GM12801 (cell line): ENCODE data around the gene GPR89B.
"Not testable (repeated sequence)": the region's sequence is repeated elsewhere in the genome, so short reads cannot be mapped to it uniquely, and the experiment has no call there.

ENCODE experiments used
- CTCF ChIP-seq: IDR thresholded peaks from one replicate; pipeline ENCODE4 v1.5.1; 2011; ENCODE audit warnings: control low read depth; ENCODE audit not compliant: insufficient read length; ENCODE audit errors: extremely low read depth

The GPR89B gene

GRCh38 chr1:147928236-147929132 is at the start of gene GPR89B:
GPR89B (plus strand) TSS chr1:147928420; CDS start chr1:147928537, 117 bp downstream.
- not testable (repeated sequence) for TF ChIP-seq CTCF

DNA sequence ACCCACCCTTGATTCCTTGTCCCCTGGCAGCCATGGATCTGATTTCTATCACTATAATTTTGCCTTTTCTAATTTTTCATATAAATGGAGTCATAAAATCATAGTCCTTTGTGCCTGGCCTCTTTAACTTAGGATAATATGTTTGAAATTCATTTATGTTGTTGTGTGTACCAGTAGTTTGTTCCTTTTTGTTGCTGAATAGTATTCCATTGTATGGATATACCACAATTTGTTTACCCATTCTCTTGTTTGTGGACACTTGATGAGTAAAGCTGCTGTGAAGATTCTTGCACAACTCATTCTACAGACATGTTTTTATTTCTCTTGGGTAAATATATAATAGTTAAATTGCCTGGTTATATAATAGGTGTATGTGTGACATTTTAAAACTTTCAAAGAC is 48.3 kb upstream of the GPR89B start:
- no peak for TF ChIP-seq CTCF

- TF ChIP-seq CTCF: no peak
Measured at GRCh38 chr1:147882535-147882934, 45.7 kb upstream of the GPR89B start.

DNA sequence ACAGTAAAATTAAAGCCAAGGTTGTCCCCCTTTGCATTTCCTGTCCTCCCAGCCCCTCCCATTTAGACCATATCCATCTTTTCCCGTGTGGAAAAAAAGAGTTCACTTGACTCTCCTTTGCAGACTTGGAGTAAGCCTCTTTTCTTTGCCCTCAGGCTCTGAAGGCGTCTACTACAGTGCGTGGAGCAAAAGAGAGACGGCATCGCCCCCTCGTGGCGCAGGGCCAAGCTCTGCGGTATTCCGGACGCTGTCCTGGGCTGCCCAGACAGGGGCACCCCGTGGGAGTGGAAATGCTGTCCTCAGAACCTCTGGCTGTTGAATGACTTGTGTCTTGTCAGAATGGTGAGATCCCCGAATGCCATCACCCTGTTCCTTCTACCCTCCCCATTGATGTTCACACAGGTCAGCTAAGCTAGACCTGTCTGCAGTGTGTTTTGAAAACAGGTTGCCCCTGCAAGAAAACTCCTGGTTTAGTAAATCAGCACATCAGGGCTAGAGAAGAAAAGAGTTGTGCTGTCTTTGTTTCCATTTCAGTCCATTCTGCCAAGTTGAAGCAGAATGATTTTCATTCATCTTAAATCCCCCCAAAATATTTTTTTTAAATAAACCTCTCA is 37.9 kb upstream of the GPR89B start:
- TF ChIP-seq CTCF: no peak

DNA sequence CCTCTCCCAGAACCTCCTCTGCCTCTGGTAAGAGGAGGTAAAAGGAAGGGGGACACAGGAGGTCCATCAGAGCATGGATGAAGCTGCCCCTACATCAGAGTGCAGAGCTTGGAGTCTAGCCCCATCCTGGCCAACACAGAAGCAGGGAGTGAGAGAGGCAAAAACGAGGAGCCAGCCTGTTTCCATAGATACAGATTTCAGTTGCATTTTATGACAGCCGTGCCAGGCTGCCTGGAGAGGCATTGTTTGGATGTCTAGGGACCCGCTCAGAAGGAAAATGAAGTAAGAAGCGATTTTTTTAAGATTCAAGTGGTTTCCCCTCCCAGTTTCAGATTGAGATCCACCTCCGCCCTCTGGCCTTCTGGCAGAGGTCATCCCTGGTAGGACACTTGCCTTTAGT is 37.1 kb upstream of the GPR89B start:
- TF ChIP-seq CTCF: no peak

DNA sequence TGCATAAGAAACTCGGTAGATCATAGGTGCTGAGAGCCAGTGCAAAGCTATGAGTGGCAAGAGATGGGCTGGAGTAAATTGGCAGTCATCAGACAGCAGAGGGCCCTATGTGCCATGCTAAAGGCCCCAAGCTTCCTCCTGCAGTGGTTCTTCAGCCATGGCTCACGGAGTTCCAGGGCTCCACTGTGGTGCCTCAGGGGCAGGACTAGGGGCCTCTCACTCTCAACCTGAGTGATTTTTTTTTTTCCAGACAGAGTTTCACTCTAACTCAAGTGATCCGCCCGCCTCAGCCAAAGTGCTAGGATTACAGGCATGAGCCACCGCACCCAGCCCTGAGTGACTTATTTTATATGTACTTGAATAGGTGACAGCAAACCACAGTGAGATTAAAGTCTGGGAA is 36.0 kb upstream of the GPR89B start:
- no peak for TF ChIP-seq CTCF

GRCh38 chr1:147892731-147893214 is 35.4 kb upstream of the GPR89B start:
- peak; percentile 88 for TF ChIP-seq CTCF
